HG02884 (cell line): Measurements from ENCODE around the gene UCHL5.
"Not testable (repeated sequence)": the region's sequence is repeated elsewhere in the genome, so short reads cannot be mapped to it uniquely, and the experiment has no call there.

Source experiments
- ATAC-seq: cut with Tn5 transposase; IDR thresholded peaks from one replicate; pipeline ENCODE4 v1.9.1; 2021; ENCODE audit warnings: mild to moderate bottlenecking, moderate library complexity; ENCODE audit not compliant: unreplicated experiment

The UCHL5 gene

GRCh38 chr1:193013707-193014106, 45.5 kb downstream of the UCHL5 start:
- ATAC-seq, result no peak

GRCh38 chr1:193013005-193013404, 46.2 kb downstream of the UCHL5 start:
- ATAC-seq, result no peak

GRCh38 chr1:193011406-193011805, 47.8 kb downstream of the UCHL5 start:
- ATAC-seq, result no peak

GRCh38 chr1:193009501-193009900, 49.7 kb downstream of the UCHL5 start:
- no peak for ATAC-seq

GRCh38 chr1:193005785-193006184, 53.4 kb downstream of the UCHL5 start:
- no peak for ATAC-seq

GRCh38 chr1:192998536-192998935, 60.6 kb downstream of the UCHL5 start:
- no peak for ATAC-seq

- no peak for ATAC-seq
These were observed 65.0 kb downstream of the UCHL5 start for GRCh38 chr1:192994141-192994540.

- peak; percentile 69 for ATAC-seq
These were observed 65.6 kb downstream of the UCHL5 start for GRCh38 chr1:192993426-192994085.

- ATAC-seq, result not testable (repeated sequence)
These were observed 72.3 kb downstream of the UCHL5 start for GRCh38 chr1:192986748-192987334.

- no peak for ATAC-seq
These were observed 72.9 kb downstream of the UCHL5 start for GRCh38 chr1:192986110-192986747.

GRCh38 chr1:192984080-192984479, 75.1 kb downstream of the UCHL5 start:
- peak; percentile 43 for ATAC-seq

GRCh38 chr1:192983349-192983980, 75.7 kb downstream of the UCHL5 start:
- ATAC-seq, result peak; percentile 94

GRCh38 chr1:192980856-192981255, 78.3 kb downstream of the UCHL5 start:
- ATAC-seq, result no peak

- ATAC-seq, result not testable (repeated sequence)
These were observed 78.8 kb downstream of the UCHL5 start for GRCh38 chr1:192980334-192980733.

GRCh38 chr1:192979542-192979941, 79.6 kb downstream of the UCHL5 start:
- ATAC-seq, result no peak

GRCh38 chr1:192978195-192978710, 80.9 kb downstream of the UCHL5 start:
- no peak for ATAC-seq

GRCh38 chr1:192977089-192977706, 82.0 kb downstream of the UCHL5 start:
- no peak for ATAC-seq

- no peak for ATAC-seq
These were observed 82.6 kb downstream of the UCHL5 start for GRCh38 chr1:192976576-192976975.

- ATAC-seq, result no peak
These were observed 84.5 kb downstream of the UCHL5 start for GRCh38 chr1:192974701-192975100.

- ATAC-seq, result no peak
These were observed 85.2 kb downstream of the UCHL5 start for GRCh38 chr1:192973988-192974387.

- ATAC-seq, result no peak
These were observed 86.0 kb downstream of the UCHL5 start for GRCh38 chr1:192973202-192973601.
